ENCODE data around the gene MRPL17.

Gene MRPL17

DNA sequence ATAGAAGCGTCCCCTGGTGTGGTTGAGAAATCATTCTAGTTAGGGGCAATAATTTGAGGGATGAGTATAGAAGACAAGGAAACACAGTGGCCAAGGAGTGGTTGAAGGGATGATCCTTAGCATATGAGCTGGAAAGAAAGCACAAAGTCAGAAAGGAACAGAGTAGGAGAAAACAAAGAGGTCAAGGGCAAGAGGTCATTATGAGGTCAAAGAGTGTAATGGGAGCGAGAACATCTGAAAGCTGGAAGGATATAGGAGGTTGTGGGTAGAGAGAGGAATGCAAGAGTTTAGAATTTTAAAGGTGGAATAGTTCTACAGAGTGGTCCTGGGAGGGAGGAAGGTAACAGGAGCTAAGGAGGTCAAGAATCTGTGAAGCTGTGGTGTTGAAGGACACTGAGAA is 29.5 kb downstream of the MRPL17 start:
- DNase-seq, result no peak

DNA sequence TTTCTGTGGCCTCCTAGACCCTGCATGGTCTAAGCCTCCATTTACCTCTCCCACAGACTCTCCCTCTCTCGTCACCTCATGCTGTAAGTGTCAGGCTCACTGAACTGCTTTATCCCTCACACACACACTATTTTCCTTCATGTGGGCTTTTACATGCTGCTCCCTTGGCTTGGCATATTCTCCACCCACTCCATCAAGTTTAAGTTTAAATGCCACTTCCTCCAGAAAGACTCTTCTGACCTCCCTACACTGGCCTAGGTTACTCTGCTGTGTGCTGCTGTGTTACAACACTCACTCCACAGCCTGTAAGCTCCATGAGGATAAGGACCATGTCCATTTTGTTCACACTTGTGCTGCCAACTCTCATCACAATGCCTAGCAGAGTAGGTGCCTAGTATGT is 30.0 kb downstream of the MRPL17 start:
- DNase-seq, result no peak

GRCh38 chr11:6652182-6652581 is 31.0 kb downstream of the MRPL17 start:
- no peak for DNase-seq

DNA sequence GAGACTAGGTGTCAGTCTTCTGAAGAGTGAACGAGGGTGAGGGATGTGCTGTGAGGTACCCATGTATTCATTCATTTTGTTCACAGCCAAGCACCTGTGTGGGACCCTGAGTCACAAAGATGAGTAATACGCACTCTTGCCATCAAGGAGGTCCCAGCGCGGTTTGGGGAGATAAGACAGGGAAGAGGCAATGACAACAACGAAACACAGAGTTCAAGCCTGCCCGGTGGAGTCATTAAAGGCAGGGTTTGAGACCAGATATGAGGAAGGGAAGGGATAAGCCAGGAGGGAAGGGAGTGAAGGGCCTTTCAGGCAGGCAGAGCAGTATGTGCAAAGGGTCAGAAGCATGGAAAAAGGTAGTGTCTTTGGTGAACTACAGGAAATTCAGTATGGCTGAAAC is 32.2 kb downstream of the MRPL17 start:
- no peak for DNase-seq

- DNase-seq, result no peak
Observed at GRCh38 chr11:6650104-6650503, 33.0 kb downstream of the MRPL17 start.

DNA sequence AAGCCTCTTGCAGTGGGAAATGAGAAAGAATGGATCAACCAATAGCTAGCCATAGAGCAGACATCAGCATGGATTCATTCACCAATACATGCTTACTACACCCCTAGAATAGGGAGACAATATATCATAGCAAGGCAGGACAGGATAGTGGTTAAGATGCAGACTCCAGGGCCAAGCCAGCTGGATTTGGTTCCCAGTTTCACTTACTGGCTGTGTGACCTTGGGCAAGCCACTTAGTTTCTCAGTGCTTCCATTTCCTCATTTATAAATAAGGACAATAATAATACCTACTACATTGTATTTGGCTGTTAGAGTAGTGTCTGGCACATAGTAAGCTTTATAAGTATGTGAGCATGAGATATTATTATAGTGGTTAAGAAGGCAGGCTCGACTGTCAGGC is 34.6 kb downstream of the MRPL17 start:
- DNase-seq, result no peak

- no peak for DNase-seq
Observed at GRCh38 chr11:6647836-6648235, 35.3 kb downstream of the MRPL17 start.

DNA sequence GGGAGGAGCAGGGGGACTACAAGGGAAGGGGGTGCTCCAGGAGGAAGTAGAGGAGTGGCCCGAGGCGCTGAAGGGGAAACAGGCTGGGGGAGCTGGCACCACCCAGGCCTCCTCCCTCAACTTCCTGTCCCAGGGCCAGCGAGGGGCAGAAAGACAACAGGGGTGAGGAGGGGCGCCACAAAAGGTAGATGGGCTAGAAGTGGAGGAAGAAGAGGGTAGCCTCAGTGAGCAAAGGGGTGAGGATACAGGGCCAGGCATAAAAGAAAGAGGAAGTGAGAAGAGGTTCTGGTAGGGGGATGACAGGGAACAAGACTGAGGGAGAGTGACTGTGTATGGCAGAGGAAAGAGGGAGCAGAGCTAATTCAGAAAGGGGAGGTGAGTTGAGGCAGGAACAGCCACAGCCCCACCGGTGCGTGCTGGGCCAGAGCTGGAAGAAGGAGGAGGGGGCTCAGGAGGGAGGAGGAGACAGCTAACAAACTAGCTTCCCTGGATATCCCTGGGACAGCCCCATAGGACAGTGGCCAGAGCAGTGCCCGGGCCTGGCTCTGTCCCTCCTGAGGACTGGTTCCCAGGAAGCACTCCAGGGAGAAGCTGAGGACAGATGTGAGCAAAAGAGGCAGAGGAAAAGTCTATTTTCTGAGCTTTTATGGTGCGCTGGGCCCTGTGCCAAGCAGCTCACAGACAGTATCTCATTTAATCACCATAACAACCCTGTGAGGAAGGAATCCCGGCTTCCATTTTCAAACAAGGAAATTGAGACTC is 36.0 kb downstream of the MRPL17 start:
- DNase-seq, result peak in 5 of 6 experiments; percentile 18 to 43 (median 34)

- DNase-seq, result no peak
Observed at GRCh38 chr11:6646576-6646917, 36.6 kb downstream of the MRPL17 start.

DNA sequence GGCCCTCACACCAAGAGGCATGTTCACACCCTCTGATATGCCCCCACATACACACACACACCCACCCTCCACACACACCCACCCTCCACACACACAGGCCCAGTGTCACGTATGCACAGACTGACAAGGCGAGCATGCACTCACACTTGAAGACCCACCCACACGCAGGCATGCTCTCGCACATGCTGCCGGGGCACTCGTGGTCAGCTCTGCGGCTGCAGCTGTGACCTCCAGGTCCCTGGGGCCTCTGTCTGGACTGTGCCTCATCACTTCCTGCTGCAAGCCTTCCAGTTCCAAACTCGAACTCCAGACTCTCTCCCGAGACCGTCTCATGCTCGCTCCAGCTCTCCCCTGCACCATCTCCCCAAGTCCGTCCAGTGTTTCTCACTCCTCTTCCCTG is 37.1 kb downstream of the MRPL17 start:
- no peak for DNase-seq

DNA sequence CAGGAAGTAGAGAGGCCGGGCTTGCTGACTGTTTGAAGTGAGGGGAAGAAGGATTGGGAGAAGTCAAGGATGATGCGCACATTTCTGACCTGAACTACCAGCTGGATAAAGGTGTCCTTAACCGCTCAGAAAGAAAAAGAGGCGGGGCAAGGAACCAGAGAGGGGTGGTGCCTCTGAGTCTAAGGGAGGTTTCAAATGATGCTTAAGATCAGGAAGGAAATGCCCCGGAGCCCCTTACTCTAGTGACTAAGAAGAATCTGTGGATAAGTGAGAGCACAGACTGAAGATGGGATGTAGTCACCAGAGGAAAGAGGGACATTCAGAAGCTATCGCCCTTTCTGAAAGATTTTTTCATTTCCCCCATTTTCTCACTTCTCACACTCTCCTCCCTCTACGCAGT is 40.2 kb downstream of the MRPL17 start:
- DNase-seq, result no peak

- DNase-seq, result no peak
Observed at GRCh38 chr11:6640985-6641701, 42.0 kb downstream of the MRPL17 start.

DNA sequence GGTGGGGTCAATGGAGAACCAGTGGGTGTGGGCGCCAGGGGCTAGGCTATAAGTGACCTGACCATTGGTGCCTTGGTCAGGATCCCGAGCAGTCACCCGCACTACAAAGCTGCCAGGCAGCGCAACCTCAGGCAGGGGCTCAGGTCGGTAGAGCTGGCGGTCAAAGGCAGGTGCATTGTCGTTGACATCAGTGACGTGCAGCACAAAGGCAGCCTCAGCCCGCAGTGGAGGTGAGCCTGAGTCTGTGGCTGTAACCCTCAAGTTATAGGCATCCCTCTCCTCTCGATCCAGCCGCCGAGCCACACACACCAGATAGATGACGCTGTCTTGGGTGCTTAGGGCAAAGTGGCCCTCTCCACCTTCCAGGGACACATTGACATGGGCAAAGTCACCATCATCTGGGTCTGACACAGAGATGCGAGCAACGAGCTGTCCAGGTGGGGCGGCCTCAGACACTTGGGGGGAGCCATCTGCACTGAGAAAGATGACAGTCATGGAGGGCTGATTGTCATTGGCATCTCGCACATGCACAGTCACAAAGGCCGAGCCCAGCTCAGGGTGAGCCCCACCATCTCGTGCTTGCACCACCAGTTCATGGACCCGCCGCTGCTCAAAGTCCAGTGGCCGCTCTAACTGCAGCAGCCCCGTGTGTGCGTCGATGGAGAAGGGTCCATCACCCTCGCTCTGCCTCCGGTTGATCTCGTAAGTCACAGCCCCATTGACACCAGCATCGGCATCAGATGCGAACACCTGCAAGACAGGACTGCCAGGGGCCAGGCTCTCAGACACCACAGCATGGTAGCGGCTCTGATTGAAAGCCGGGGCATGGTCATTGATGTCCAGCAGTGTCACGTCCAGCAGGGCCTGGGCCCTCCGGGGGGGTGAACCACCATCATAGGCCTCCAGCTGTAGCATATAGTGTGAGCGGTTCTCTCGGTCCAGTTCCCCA is 42.8 kb downstream of the MRPL17 start:
- DNase-seq, result no peak

- DNase-seq, result no peak
Observed at GRCh38 chr11:6638429-6638828, 44.7 kb downstream of the MRPL17 start.

DNA sequence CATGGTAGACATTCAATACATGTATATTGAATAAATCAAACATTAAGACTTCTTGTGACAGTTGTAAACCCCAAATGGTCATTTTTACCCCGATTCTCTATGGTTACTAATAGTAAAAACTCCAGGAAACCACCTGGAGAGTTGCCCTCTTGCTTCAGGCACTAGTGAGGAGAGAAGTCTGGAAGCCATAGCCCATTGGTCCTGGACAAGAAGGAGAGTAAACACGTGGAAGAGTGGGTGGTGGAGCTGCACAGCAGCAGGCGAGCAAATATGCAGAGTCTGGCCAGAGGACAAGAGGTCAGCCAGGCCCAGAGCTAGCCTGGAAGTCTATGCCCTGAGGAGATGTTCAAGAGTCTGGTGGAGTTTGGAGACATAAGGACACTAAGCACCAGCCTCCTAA is 45.3 kb downstream of the MRPL17 start:
- no peak for DNase-seq

DNA sequence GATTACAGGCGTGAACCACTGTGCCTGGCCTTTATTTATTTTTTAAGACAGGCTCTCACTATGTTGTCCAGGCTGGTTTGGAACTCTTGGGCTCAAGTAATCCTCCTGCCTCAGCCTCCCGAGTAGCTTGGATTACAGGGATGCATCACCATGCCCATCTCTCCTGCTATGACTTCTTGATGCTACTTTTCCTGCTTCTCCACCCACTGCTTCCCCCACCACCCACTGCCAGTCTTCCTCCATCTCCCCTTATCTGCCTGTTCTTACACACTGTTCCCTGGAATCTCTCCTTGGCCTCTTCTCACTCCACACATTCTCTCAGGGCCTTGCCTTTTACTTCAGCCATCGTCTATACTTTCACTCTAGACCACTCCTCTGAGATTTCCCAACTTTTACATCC is 46.7 kb downstream of the MRPL17 start:
- DNase-seq, result no peak

DNA sequence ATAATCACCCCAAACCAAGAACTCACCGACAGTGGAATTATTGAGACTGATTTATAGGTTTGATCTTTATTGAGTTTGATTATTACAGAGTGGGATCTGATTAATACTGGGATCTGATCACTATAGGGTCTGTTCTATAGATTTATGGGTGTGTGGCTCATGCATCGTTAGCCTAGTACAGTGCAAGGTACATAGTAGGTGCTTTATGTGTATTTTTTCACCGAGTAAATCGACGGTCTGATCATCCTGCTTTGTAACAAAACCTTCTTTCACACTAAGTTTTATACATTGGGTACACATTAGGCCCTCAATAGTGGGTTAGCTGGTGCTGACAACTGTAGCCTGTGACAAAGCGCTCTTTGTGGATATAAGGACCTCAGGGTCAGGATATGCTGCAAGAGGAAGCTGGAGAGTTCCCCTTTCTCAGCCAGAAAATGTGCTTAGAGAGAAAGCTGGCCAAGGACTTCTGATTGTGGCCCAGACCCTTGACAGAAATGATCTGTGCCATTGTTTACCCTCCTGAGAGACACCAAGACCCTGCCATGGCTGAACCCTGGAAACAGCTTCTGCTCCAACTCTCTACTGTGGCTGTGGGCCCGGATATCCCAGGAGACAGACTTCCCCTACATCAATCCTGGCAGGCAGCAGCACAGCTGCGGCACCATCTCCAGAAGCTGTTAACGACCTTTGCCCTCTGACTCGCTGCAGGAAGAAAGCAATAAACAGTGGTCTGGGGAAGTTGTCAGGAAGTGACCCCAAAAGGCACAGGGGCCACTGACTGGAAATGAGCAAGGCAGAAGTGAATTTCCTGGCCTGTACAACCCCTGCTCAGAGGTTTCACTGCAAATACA is 47.8 kb downstream of the MRPL17 start:
- DNase-seq, result no peak

- no peak for DNase-seq
Observed at GRCh38 chr11:6634534-6634933, 48.6 kb downstream of the MRPL17 start.

GRCh38 chr11:6633422-6634408 is 49.4 kb downstream of the MRPL17 start:
- no peak for DNase-seq

DNA sequence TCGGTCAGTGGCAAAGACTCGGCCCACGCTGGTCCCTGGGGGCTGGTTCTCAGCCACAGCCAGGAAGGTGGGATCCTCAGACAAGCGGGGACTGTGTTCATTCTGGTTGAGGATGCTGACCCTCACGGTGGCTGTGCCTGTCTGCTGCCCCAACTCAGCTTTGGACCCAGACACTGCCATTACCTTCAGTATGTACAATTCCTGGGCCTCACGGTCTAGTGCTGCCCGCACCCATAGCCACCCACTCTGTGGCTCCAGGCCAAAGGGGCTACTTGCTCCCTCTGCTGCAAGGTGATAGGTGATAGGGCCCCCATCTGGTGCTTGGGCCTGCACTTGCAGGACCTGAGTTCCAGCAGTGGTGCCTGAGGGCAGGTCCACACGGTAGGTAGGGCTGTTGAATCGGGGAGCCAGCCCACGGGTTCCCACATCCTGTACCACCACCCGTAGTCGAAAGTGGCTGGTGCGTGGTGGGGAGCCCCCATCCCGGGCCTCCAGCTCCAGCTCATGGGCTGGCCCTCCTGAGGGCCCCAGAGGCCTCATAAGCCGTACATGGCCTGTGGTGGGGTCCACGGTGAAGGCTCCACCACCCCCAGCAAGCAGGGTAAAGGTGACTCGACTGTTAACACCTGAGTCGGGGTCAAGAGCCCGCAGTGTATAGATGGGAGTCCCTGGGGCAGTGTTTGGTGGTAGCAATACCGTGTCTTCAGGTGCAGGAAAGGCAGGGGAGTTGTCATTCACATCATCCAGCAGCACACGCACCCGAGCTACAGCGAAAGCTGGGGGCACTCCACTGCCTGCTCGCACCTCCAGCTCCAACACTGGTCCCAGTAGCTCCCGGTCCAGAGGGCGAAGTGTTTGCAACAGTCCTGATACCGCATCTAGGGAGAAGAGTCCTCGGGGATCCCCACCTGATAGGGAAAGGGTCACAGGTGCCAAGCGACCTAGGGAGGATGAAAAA is 50.7 kb downstream of the MRPL17 start:
- no peak for DNase-seq

All from stimulated activated naive CD4-positive, alpha-beta T cell (primary cell).